ENCODE data around the gene APOBEC3B.

DNA sequence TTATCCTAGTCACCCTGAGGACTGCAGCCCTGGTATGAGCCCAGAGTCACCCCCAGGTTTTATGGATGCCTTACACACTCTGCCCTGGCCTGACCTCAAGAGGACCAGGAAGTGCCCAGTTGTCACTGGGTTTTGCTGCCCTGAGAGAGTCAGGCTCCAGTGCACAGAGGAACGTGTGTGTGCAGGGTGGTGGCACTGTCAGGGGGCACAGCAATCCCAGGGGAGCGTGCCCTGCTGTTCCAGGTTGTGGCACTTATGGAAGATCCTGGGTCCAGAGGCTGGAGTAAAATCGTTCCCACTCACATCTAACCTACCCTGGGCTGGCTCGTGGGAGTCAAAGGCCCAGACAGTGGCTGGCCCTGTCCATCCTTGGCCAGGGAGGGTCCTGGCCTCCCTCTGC, 17.2 kb upstream of the APOBEC3B start:
- TF ChIP-seq, protein P1, sequence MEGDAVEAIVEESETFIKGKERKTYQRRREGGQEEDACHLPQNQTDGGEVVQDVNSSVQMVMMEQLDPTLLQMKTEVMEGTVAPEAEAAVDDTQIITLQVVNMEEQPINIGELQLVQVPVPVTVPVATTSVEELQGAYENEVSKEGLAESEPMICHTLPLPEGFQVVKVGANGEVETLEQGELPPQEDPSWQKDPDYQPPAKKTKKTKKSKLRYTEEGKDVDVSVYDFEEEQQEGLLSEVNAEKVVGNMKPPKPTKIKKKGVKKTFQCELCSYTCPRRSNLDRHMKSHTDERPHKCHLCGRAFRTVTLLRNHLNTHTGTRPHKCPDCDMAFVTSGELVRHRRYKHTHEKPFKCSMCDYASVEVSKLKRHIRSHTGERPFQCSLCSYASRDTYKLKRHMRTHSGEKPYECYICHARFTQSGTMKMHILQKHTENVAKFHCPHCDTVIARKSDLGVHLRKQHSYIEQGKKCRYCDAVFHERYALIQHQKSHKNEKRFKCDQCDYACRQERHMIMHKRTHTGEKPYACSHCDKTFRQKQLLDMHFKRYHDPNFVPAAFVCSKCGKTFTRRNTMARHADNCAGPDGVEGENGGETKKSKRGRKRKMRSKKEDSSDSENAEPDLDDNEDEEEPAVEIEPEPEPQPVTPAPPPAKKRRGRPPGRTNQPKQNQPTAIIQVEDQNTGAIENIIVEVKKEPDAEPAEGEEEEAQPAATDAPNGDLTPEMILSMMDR (IDR thresholded peaks at IDR 0.05) = no peak
- TF ChIP-seq EZH2 (IDR thresholded peaks at IDR 0.05) (no peak), EZH2phosphoT487 (IDR thresholded peaks at IDR 0.05) (no peak)
